HG02981 (cell line): ENCODE measurements around the gene NAA16.
"Not testable (repeated sequence)": the region's sequence is repeated elsewhere in the genome, so short reads cannot be mapped to it uniquely, and the experiment has no call there.

Source experiments
- ATAC-seq: cut with Tn5 transposase; IDR thresholded peaks from one replicate; pipeline ENCODE4 v1.9.1; 2021; ENCODE audit warnings: mild to moderate bottlenecking, moderate library complexity; ENCODE audit not compliant: unreplicated experiment

NAA16 gene

GRCh38 chr13:41352935-41353840 is 42.1 kb downstream of the NAA16 start:
- ATAC-seq = no peak

GRCh38 chr13:41354416-41354815 is 43.3 kb downstream of the NAA16 start:
- ATAC-seq = no peak

- ATAC-seq = not testable (repeated sequence)
Observed at GRCh38 chr13:41356385-41356648, 45.2 kb downstream of the NAA16 start.

GRCh38 chr13:41356786-41357185 is 45.7 kb downstream of the NAA16 start:
- ATAC-seq = no peak

- no peak for ATAC-seq
Observed at GRCh38 chr13:41361491-41361890, 50.4 kb downstream of the NAA16 start.

GRCh38 chr13:41364043-41364442 is 53.0 kb downstream of the NAA16 start:
- no peak for ATAC-seq

GRCh38 chr13:41365631-41366030 is 54.6 kb downstream of the NAA16 start:
- no peak for ATAC-seq

GRCh38 chr13:41370736-41371135 is 59.7 kb downstream of the NAA16 start:
- no peak for ATAC-seq

- no peak for ATAC-seq
Observed at GRCh38 chr13:41377446-41377845, 66.4 kb downstream of the NAA16 start.

- no peak for ATAC-seq
Observed at GRCh38 chr13:41382431-41382830, 71.4 kb downstream of the NAA16 start.

- ATAC-seq = no peak
Observed at GRCh38 chr13:41383386-41383785, 72.3 kb downstream of the NAA16 start.

GRCh38 chr13:41384749-41385503 is 73.9 kb downstream of the NAA16 start:
- no peak for ATAC-seq

- ATAC-seq = no peak
Observed at GRCh38 chr13:41386211-41386610, 75.1 kb downstream of the NAA16 start.

GRCh38 chr13:41387576-41387975 is 76.5 kb downstream of the NAA16 start:
- ATAC-seq = no peak

GRCh38 chr13:41388143-41388881 is 77.2 kb downstream of the NAA16 start:
- ATAC-seq = no peak

GRCh38 chr13:41389580-41389979 is 78.5 kb downstream of the NAA16 start:
- no peak for ATAC-seq

GRCh38 chr13:41394166-41394565 is 83.1 kb downstream of the NAA16 start:
- ATAC-seq = no peak

- no peak for ATAC-seq
Observed at GRCh38 chr13:41398494-41399170, 87.6 kb downstream of the NAA16 start.

GRCh38 chr13:41401366-41401765 is 90.3 kb downstream of the NAA16 start:
- ATAC-seq = no peak

GRCh38 chr13:41402691-41403511 is 91.8 kb downstream of the NAA16 start:
- no peak for ATAC-seq
